Measurements from ENCODE around the gene LMTK2. TPM values are rescaled to one million over a fixed set of nuclear protein-coding genes. Genes with fewer than 3 reads are reported as not detected.

The LMTK2 gene
- polyA plus RNA-seq, 1 donor = 16.0 TPM

DNA sequence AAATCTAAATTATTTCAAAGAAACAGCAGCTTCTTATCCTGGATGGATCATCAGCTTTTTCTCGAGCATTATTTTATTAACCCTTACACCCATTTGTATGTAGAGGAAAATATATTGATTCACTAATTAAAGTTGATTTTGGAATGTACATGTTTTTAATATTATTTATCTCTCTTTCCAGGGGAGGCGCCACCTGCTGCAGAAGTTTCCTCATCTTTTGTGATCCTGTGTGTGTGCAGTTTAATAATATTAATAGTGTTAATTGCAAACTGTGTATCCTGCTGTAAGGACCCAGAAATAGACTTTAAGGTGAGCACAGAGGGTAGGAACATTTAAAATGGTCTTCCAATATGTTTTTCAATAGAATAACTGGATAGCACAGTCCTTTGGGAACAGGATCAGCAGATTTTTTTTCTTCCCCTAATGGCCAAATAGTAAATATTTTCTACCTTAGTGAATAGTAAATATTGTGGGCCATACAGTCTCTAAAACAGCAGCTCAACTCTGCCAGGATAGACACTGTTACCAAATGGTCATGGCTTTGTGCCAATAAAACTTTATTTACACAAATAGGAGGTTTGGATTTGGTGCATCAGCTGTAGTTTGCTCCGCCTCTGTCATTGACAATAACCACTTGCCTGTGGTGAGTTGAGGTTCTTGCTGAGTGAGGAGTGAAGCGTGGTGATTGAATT lies 30.6 kb downstream of the LMTK2 start:
- no peak for DNase-seq

DNA sequence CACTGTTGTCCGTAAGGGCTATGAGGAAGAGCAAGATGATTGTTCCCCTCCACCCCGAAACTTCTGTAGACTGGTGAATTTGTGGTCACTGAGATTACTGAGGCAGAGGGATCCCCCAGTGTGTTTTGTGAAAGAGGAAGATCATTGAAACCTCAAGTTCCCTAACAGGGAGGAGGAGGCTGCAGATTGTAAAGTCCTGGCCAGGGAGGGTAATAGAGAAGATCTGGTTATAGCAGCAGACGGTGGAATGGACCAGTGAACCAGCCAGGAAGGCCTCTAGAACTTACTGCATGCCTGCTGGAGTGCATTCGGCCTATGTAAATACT lies 31.1 kb downstream of the LMTK2 start:
- no peak for DNase-seq

DNA sequence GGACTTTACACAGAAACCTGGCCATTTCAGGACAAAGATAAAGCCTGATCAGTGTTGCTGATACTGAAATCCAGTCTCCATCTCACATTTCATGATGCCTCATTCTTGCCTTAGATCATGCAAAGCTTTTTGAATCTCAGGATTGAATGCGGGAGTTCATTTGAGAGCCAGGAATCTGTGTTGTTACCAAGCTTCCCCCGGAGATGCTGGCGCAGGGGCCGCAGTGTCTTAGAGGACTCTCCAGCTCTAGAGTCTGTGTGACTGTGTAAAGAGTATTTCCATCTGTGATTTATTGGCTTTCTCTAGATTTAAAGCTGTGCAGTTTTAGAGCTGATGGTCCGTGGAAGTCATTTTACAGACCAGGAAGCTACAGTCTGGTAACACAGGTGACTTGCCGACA lies 32.0 kb downstream of the LMTK2 start:
- DNase-seq = no peak

DNA sequence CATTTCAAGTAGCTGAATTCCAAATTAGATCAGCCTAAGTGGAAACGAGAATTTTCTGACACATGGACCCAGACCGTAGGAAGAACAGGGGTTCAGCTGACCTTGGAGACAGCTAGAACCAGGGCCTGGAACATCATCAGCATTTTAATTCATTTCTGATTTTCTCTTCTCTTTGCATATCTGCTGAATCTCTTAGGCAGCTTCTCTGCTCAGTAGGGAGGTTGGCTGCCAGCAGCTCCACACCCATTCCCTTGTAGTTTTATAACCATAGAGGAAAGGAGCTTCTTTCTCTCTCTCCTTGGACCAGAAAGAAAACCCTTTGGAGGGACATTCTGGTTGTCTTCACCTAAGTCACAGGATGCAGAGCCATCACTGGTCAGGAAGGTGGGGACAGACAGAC lies 36.0 kb downstream of the LMTK2 start:
- DNase-seq = no peak

DNA sequence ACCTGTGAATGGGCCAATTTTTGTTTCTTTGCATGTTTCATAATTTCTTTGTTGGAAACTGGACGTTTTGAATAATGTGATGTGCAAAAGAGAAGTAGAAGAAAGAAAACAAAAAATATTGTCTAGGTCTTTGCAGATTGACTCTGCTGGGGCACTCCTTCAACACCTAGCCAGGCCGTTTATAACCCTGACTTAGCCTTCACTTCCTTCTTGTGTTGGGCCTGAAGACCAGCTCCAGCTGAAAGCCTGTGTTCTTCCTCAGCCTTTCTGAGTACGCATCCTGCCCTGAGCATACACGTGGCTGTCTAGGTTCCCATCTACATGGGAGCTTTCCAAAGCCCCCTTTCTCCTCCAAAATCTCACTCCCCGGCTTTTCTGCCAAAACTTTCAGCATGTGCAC lies 41.9 kb downstream of the LMTK2 start:
- DNase-seq = no peak

DNA sequence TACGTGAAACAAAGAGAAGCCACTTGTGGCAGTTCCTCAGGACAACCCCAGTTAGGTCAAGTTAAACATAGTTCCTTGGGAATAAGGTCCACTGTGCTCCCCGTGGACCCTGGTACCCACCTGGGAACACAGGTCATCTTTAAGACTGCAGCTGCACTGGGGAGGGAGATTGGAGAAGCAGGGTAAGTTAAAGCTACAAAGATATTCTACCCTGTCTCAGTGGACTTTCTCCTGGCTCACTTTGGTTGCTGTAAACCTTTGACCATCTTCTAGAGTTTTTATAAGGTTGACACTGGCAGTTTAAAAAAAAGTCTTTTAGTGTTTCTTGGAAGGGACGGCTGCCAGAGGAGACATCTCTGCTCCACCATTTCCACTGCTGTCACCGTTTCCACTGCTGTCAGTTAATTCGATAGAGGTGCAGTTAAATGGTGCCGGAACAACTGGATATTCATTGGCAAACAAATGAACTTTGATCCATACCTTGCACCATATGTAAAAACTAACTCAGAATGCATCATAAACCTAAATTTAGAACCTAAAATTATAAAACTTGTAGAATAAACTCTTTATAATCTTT lies 42.5 kb downstream of the LMTK2 start:
- no peak for DNase-seq

DNA sequence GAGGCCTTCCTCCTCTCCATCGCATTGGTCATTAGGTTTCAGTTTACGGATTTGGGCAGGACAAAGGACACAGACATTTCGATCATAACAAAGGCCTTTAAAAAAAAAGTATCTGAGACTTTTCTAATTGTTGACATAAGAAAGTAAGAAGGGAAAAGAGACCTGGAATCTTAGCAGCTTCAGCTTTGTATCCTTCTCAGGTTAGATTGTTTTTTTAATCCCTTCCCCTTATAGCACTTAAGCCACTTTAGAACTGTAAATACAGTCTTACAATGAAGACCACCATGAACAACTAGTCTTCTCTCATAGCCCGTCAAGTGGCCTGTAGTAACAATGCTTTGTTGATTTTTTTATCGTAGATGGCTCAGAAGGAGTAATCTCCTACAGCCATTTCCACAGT lies 45.2 kb downstream of the LMTK2 start:
- no peak for DNase-seq

DNA sequence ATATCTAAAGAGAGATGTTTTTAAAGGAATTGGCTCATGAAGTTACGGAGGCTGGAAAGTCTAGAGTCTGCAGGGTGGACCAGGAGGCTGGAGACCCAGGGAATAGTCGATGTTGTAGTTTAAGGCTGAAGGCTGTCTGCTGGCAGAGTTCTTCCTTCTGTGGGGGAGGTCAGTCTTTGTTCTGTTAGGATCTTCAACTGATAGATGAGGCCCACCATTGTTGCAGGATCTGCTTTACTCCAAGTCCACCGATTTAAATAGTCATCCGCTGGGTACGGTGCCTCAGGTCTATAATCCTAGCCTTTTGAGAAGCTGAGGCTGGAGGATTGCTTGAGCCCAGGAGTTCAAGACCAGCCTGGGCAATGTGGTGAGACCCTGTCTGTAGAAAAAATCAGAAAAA lies 50.0 kb downstream of the LMTK2 start:
- DNase-seq = no peak

DNA sequence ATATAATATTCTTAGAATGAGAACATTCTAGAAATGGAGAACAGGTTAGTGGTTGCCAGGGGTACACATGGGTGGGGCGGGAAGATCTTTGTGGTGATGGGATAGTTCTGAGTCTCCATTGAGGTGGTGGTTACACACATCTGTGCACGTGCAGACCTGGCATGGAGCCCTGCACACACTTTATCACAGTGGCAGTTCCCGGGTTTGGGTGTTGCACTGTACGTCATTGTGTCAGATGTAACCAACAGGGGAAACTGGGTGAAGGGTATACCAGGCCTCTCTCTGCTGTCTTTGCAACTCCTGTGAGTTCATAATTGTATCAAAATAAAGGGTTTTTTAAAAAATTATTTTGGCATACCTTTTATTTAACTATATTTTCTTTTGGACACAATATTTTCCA lies 51.1 kb downstream of the LMTK2 start:
- DNase-seq = no peak

DNA sequence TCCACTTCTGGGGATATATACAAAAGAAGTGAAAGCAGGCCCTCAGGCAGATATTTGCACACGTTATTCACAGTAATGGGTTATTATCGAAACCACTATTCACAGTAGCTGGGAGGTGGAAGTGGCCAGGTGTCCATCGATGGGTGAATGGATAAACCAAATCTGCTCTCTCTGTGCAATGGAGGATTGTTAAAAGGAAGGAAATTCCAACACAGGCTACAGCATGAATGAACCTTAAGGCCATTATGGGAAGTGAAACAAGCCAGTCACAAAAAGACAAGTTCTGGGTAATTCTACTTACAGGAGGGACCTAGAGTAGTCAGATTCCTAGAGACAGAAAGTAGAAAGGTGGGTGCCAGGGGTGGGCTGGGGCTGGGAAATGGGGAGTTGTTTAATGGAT lies 56.1 kb downstream of the LMTK2 start:
- no peak for DNase-seq

DNA sequence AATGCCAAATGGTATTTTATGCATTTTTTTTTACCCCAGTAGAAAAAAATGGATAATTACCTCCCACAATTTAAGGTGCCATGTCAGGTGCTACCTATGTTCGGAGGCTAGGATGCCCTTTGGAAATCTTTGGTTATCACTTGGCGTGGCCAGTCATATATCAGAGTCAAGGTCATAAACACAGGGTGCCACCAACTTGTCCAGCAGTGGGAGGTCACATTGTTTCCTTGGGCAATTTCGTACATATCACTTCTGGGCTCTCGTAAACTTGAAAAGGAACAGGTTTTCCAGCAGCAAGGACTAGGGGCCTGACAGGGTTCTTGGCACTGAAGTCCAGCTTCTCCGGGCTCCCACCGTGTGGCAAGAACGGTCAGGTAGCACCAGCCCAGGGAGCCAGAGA lies 56.6 kb downstream of the LMTK2 start:
- no peak for DNase-seq

DNA sequence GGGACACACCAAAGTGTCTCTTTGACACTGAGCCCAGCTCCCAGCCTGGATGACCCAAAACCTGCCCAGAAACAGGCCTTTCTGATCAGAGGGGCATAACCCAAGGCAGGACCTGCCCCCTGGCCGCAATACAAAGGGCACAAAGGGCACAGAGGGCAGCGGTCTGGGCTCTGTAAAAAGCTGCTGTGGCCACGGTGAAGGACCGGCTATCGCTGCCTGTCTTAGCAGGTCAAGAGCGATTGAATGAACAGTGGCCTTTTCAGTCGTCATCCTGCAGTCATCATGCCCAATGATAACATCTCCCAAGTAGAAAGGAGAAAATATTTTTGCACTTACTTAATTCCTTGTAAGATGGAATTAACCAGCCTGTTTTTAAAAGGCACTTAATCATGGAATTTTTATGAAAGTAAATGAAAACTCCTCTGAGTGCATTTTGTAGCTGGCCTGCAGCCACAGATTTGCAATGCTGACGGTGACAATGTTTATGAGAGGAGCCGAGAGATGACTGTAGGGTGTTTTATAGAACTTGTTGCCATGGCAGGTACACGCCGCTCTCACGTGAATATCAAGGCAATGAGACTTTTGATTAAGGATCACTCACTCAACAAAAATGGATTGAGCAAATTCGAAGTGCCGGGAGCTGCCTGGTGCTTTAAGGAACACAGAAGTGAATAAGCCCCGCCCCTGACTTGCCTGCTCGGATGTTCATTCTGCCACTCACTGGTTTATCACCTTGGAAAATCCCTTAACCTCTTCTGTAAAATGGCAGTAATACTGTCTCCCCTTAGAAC lies 57.2 kb downstream of the LMTK2 start:
- no peak for DNase-seq

DNA sequence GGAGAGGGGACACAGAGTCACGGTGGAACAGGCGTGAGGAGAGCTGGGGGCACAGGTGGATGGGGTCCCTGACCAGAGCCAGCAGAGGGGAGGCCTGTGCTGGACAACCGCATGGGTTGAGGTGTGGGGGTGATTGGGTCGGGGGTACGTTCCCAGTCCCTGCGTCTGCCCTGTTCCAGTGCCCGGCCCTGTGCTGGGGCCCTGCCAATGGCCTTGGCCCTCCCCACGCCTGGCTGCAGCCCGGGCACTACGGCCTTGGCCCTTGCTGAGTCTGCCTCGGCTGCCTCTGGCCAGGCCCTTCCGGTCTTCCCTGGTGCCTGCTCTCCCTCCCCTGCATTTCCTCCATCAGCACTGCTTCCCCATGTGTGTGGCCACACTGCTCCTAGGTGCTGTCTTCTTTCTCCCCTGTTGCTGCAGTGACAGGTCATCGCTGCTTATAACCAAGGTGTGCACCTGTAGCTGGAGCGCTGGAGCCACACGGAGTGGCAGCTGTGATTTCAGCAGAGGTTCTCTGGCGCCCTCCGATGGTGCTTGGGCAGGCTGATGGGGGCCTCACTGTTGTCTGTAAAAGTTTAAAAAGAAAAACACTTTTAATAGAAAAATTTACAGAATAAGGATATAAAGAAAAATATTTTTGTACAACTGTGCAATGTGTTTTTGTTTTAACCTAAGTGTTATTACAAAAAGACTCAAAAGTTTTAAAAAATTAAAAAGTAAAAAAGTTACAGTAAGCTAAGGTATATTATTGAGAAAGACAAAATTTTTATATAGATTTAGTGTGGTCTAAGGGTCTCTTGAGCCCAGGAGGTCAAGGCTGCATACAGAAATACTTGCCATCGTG lies 59.4 kb downstream of the LMTK2 start:
- peak; percentile 18 for DNase-seq

DNA sequence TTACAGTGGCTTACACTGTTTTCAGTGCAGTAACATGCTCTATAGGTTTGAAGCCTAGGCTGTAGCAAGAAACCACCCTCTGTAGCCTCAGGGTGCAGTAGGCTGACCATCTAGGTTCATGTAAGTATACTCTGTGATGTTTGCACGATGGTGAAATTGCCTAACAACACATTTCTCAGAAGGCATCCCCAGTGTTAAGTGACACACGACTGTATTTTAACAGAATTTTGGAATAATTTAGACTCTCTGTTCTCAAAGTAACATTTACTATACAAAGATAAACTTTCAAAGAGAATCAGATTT lies 60.0 kb downstream of the LMTK2 start:
- no peak for DNase-seq

DNA sequence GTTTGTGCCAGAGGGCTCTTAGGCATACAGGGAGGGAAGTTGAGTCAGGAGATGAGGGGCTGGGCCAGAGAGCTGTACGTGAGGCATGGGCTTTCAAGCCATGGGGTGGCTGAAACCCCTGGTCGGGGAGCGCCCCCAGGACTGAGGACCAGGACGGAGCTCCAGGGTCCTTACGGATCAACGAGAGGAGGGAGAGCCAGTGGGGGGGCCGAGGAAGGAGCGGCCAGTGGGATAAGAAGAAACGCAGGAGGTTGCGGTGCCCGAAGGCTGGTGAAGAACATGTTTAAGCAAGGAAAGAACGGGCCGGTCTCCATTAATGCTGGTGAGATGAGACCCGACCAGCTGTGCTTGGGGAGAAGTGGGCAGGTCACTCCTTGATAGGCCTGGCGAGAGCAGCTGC lies 61.0 kb downstream of the LMTK2 start:
- DNase-seq = no peak

DNA sequence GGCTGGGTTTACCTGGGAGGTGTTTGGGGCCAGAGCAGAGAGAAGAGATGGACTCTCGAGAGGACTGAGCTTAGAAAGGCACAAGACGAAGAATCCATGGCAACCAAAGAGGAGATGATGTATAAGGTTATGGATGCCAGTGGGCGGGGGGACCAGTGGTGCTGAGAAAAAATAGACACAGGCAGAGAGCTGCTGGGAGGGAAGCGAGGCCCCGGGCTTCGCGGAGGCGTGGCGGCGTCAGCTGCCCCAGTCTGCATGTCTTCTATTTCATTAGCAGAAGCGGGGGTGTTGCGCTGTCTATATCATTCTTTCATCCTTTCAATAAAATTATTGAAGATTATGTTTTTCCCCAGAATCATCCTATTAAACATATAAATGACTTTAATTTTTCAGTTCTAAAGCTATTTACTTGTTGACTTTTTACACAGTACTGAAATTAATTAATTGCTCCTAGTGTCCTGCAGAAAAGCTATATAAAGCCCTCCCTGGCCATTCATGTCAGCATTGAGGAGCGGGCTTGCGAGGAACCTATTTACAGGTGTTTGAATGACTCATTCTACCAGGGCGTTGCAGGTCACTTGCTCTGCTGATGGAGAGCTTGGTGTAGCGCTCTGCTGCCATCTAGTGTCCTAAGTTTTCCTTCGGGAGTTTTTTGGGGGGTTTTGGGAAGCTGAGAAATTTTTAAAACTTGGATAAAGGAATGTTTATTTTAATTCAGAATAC lies 61.7 kb downstream of the LMTK2 start:
- DNase-seq = peak; percentile 60

DNA sequence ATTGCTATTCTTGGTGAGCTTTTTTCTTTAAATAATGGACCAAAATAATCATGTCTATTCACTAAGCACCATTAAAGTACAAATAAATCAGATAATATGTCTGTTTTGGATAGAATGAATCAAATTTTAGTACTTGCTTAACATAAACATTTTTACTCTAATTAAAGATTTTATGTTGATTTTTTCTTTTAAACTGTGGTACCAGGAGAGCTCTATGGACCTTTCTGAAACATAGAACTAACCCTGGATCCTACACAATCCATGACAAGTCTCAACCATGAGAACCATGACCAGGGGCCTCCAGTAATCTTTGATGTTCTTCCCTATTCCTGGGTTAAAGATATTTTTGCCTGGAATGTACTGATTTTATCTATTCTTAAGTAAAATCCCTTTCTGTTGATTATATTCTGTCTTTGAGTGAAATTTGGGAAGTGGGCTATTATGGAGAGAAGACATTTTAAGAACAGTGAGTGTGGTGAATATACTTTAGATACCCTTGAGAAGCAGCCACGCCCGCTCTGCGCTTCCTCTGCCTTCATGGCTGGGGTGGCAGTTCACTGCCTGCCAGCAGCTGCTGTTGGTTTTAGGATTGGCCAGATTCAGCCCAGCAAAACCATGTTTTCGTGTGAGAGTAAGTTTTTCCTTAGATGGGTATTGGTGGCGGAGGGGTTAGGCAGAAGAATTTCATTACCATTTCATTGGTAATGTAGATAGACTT lies 62.4 kb downstream of the LMTK2 start:
- no peak for DNase-seq

DNA sequence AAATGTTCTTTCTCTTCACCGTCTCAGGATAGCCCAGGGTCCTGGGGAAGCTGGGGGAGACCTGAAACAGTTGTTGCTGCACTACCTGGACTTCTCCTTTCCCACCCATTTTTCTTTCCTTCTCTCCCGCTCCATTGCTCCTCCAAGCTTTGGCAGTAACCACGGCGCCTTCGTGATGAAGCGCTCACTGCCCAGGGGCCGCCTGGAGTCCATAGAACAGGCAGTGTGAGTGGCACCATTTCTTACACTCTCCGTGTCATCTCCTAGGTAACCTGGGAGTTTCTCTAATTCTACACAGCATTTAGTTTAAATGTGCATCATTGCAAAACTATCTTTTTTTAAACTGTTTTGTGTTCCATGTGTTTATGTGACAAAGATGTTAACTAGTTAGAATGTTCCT lies 64.3 kb downstream of the LMTK2 start:
- DNase-seq = no peak

DNA sequence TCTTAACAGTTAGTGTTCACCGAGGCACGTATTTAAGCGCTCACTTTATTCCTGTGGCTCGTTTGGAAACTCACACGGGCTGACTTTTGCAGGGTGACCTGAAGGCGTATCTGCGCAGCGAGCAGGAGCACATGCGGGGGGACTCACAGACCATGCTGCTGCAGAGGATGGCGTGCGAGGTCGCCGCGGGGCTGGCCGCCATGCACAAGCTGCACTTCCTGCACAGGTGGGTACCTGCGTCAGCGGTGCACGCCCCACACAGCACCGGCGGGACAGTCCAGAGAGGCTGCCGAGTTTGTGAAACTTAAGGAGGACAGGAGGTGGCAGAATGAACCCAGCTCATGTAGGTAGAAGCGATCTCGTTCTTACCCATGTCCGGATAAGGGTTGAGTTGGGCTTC lies 64.8 kb downstream of the LMTK2 start:
- DNase-seq = no peak

DNA sequence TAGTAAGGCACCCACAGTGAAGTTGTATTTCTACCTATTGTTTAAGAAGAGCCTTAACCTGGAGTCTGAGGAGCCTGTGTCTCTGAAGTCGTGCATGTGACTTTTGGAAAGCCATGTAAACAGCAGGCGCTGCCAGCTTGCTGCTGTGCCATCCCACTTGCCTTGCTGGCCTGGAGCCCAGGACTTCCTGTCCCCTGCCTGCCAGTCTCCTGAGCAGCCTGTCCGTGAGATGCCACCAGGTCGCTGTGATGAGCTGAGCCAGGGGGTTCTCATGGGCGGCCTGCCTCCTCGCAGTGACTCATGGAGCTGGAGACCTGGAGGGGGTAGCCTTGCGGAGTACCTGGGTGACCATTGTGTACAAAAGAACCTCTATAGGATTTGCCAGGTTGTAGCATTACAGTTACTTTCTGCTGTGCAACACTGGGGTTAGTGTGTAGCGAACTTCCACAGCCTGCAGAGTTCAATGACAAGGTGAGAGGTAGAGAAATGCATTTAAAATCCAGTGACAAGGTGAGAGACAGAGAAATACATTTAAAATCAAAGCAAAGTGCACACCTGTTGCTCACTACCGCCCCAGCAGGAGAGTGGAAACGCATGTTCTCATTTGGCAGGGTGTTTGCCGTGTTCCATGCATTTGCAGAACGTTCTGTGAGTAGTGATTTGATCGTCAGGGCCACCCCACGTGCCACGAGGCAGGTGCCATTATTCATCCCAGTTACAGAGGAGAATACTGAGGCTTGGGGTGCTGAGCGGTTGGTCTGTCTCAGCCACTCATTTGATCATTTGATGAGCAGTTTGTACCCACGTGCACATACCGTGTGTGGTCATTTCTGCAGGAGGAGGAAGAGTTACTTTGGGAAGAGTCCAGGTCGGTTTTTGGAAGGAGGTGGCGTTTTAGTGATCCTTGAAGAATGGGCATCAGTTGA lies 67.9 kb downstream of the LMTK2 start:
- DNase-seq = no peak

Data from left kidney (tissue), 2 donors.